Psoas muscle (tissue), 8 donors: ENCODE results near the gene CRYBG1. TPM values are rescaled to one million over a fixed set of nuclear protein-coding genes. Genes with fewer than 3 reads are reported as not detected.
"Not testable (repeated sequence)": the region's sequence is repeated elsewhere in the genome, so short reads cannot be mapped to it uniquely, and the experiment has no call there.

Source experiments
- ATAC-seq, 4 donors: fragments of 200-7000 bp; cut with Tn5 transposase; one replicate each; pipeline ENCODE4 v1.9.1; 2020; ENCODE audit warnings: moderate library complexity in 3 of 4, mild to moderate bottlenecking in 2 of 4
- DNase-seq, 2 donors: peaks; one replicate each; pipeline ENCODE4 v3.0.0-alpha.2; 2020
- H3K27ac ChIP-seq: fragments of 200-600 bp; one replicate; pipeline ENCODE4 v1.8.0; 2022
- H3K27me3 ChIP-seq, 3 donors: fragments of 200-600 bp in 1 of 3; one replicate each; pipeline versions ENCODE4 v1.6.1 to v1.8.0; 2013 to 2022; ENCODE audit warnings: low read length in 2 of 3, mild to moderate bottlenecking in 2 of 3, moderate library complexity in 1 of 3; ENCODE audit not compliant: insufficient read depth in 3 of 3
- H3K36me3 ChIP-seq, 2 donors: fragments of 200-600 bp in 1 of 2; one replicate each; pipeline versions ENCODE4 v1.6.1 to v1.8.0; 2013 to 2022; ENCODE audit warnings: low read depth in 1 of 2, mild to moderate bottlenecking in 1 of 2, moderate library complexity in 1 of 2; ENCODE audit not compliant: insufficient read depth in 1 of 2
- H3K4me1 ChIP-seq: fragments of 200-600 bp; one replicate; pipeline ENCODE4 v1.8.0; 2022
- H3K4me3 ChIP-seq: fragments of 200-600 bp; one replicate; pipeline ENCODE4 v1.8.0; 2022; ENCODE audit warnings: mild to moderate bottlenecking
- H3K9me3 ChIP-seq: fragments of 200-600 bp; one replicate; pipeline ENCODE4 v1.8.0; 2022
- CTCF ChIP-seq: fragments of 200-600 bp; IDR thresholded peaks from one replicate; pipeline ENCODE4 v1.8.0; 2022; ENCODE audit warnings: antibody characterized with exemption
- WGBS, 3 donors: extraction: QIAGEN DNeasy Blood & Tissue Kit; methylation state at CpG; one replicate each; pipeline versions ENCODE4 v1.1.6 to v1.1.7; 2013; 5-methylcytosine and 5-hydroxymethylcytosine counted together
- intact Hi-C, 2 donors: fragments of 100-400 bp; cut with DNase I; formaldehyde crosslinking; loops; one replicate each; pipeline versions ENCODE4 v1.11.0 to v1.14.2; 2022
- polyA plus RNA-seq, 3 donors: library from polyadenylated mRNA; stranded (reverse); fragments of 200-250 nt; gene quantifications; one replicate each; pipeline ENCODE4 v1.2.3, GENCODE V29; 2013
- total RNA-seq, 4 donors: library from RNA; stranded (reverse); fragmentation: NEBNext Ultra II Directional in 2 of 4; extraction: Animal tissue kit (Norgen Biotek cat#: 25700) in 2 of 4; gene quantifications; one replicate each; pipeline versions ENCODE4 v1.2.1 to v1.2.4, GENCODE V29; 2021 to 2023
- donor health status: healthy with polysubstance abuse.
- donor health status: DM: no; HTN: no; CAD: no; lungs with moderate emphysema.
- donor health status: Bipolar disorder and iron deficiency.
- donor health status: healthy.
- donor health status: DM: yes; HTN: yes; CAD: no.
- donor health status: DM: no; HTN: no; CAD: no.
- donor health status: DM: no; HTN: no; CAD: no.
- donor health status: DM: yes; HTN: yes; CAD: no.

Gene CRYBG1
- total and polyA plus RNA-seq, 7 donors: 0.17 to 1.6 (median 0.82) TPM

- ATAC-seq (no peak), DNase-seq (no peak)
- Histone ChIP-seq H3K4me1 (no peaks in the 10 kb centered on the region), H3K36me3 (no peaks in the 10 kb centered on the region), H3K27ac (no peak overlapping the region), H3K27me3 (peaks cover 0 to 7% (median 7%) of the 10 kb centered on the region in 3 donors), H3K9me3 (no peaks in the 10 kb centered on the region), H3K4me3 (no peak overlapping the region)
- no peak for TF ChIP-seq CTCF
- intact Hi-C loops: no loop called here
- WGBS, 3 donors: 79 to 82% (median 80%) methylated on average over 2 of the region's 2 CpGs
Observed at GRCh38 chr6:106397431-106397830, 36.9 kb downstream of the CRYBG1 start.

- TF ChIP-seq CTCF: no peak
- 65 to 76% (median 71%) methylated on average over 3 of the region's 3 CpGs for WGBS, 3 donors
- ATAC-seq (no peak), DNase-seq (no peak)
- Histone ChIP-seq H3K27me3 (peaks cover 2 to 7% (median 3%) of the 10 kb centered on the region in 3 donors), H3K4me3 (no peak overlapping the region), H3K9me3 (no peaks in the 10 kb centered on the region), H3K27ac (no peak overlapping the region), H3K36me3 (no peaks in the 10 kb centered on the region), H3K4me1 (no peaks in the 10 kb centered on the region)
- intact Hi-C loops: no loop called here
Observed at GRCh38 chr6:106398621-106399020, 38.1 kb downstream of the CRYBG1 start.

- H3K4me1 ChIP-seq, DNase-seq, H3K27ac ChIP-seq, ATAC-seq, intact Hi-C loops, H3K9me3 ChIP-seq, H3K27me3 ChIP-seq, H3K36me3 ChIP-seq, H3K4me3 ChIP-seq: not testable (repeated sequence)
- WGBS, 3 donors: 73 to 90% (median 82%) methylated on average over 5 of the region's 5 CpGs
Observed at GRCh38 chr6:106405044-106405443, 44.5 kb downstream of the CRYBG1 start.

GRCh38 chr6:106411056-106411455 is 50.5 kb downstream of the CRYBG1 start:
- H3K4me1 ChIP-seq: no peaks in the 10 kb centered on the region
- H3K36me3 ChIP-seq: no peaks in the 10 kb centered on the region
- TF ChIP-seq CTCF: no peak
- WGBS, 3 donors: 67 to 84% (median 78%) methylated on average over 3 of the region's 3 CpGs
- no peak overlapping the region for H3K4me3 ChIP-seq
- no peaks in the 10 kb centered on the region for H3K9me3 ChIP-seq
- ATAC-seq (no peak), DNase-seq (no peak)
- H3K27me3 ChIP-seq: no peaks in the 10 kb centered on the region
- intact Hi-C loops: no loop called here
- H3K27ac ChIP-seq: no peak overlapping the region

- H3K4me3 ChIP-seq: no peak overlapping the region
- no peaks in the 10 kb centered on the region for H3K36me3 ChIP-seq
- WGBS, 3 donors: 71 to 82% (median 75%) methylated on average over 6 of the region's 6 CpGs
- H3K4me1 ChIP-seq: no peaks in the 10 kb centered on the region
- intact Hi-C loops: no loop called here
- no peaks in the 10 kb centered on the region for H3K9me3 ChIP-seq
- no peak overlapping the region for H3K27ac ChIP-seq
- DNase-seq (no peak), ATAC-seq (no peak)
- no peak for TF ChIP-seq CTCF
- no peaks in the 10 kb centered on the region for H3K27me3 ChIP-seq
Observed at GRCh38 chr6:106411643-106412200, 51.2 kb downstream of the CRYBG1 start.
